GM23338 (cell line): ENCODE results near the gene TTYH3.

Experiments
- CREB1 ChIP-seq: fragments of 250-450 bp; sonication (Bioruptor Pico); IDR thresholded peaks from 2 replicates; pipeline ENCODE4 v1.5.0; 2020; ENCODE audit warnings: low read depth, mild to moderate bottlenecking, moderate library complexity
- CTCF ChIP-seq, 2 experiments: fragments of 200-600 bp in 1 of 2; sonication (generic) in 1 of 2; conservative IDR thresholded peaks; 2 replicates each; pipeline versions ENCODE4 v1.5.1 to v1.6.1; 2016 to 2017; ENCODE audit warnings: antibody characterized with exemption in 2 of 2, low read depth in 2 of 2, mild to moderate bottlenecking in 2 of 2, moderate library complexity in 1 of 2
- ETS1 ChIP-seq: IDR thresholded peaks from 2 replicates; pipeline ENCODE4 v1.6.1; 2016; ENCODE audit warnings: antibody characterized with exemption
- EZH2 ChIP-seq: fragments of 200-600 bp; sonication (generic); IDR thresholded peaks from one replicate; pipeline ENCODE4 v1.8.0; 2017; ENCODE audit warnings: antibody characterized with exemption, mild to moderate bottlenecking, low read depth; ENCODE audit not compliant: unreplicated experiment
- EZH2phosphoT487 ChIP-seq: fragments of 200-600 bp; sonication (generic); IDR thresholded peaks from one replicate; pipeline ENCODE4 v1.8.1; 2018; ENCODE audit warnings: antibody characterized with exemption; ENCODE audit not compliant: unreplicated experiment
- JUNB ChIP-seq: IDR thresholded peaks from one replicate; pipeline ENCODE4 v1.6.1; 2016; ENCODE audit warnings: antibody characterized with exemption; ENCODE audit not compliant: unreplicated experiment
- POLR2AphosphoS5 ChIP-seq: IDR thresholded peaks from 2 replicates; pipeline ENCODE4 v1.6.1; 2016; ENCODE audit warnings: antibody characterized with exemption, low read depth
- REST ChIP-seq: IDR thresholded peaks from one replicate; pipeline ENCODE4 v1.6.1; 2018; ENCODE audit warnings: antibody characterized with exemption; ENCODE audit not compliant: unreplicated experiment
- STAT1 ChIP-seq: IDR thresholded peaks from one replicate; pipeline ENCODE4 v1.6.1; 2016; ENCODE audit warnings: antibody characterized with exemption; ENCODE audit not compliant: unreplicated experiment
- ZNF114 ChIP-seq: fragments of 250-450 bp; sonication (Bioruptor Pico); IDR thresholded peaks from 2 replicates; pipeline ENCODE4 v1.5.0; 2020; ENCODE audit warnings: mild to moderate bottlenecking, moderate library complexity
- ZNF331 ChIP-seq: fragments of 250-450 bp; sonication (Bioruptor Pico); IDR thresholded peaks from 2 replicates; pipeline ENCODE4 v1.5.0; 2020; ENCODE audit warnings: low read depth, mild to moderate bottlenecking, moderate library complexity
- ZNF462 ChIP-seq: fragments of 250-450 bp; sonication (Bioruptor Pico); IDR thresholded peaks from 2 replicates; pipeline ENCODE4 v1.5.0; 2020; ENCODE audit warnings: mild to moderate bottlenecking, moderate library complexity

GRCh38 chr7:2595258-2595860, 36.4 kb upstream of the TTYH3 start:
- TF ChIP-seq CTCF (conservative IDR thresholded peaks at IDR 0.05; ENCODE audit: low read depth in 2 of 2) (0 out of 4 replicates have a peak, but pooled peaks of 1 of the 2 experiments have one; percentile 8), POLR2AphosphoS5 (no peak), REST (no peak), EZH2 (no peak), EZH2phosphoT487 (no peak), CREB1 (no peak), STAT1 (no peak), JUNB (no peak), ZNF462 (CRISPR knock-in tag) (no peak), ZNF331 (CRISPR knock-in tag) (no peak), ETS1 (no peak), ZNF114 (no peak)
